MM.1S (cell line): ENCODE measurements around the gene SIL1.

Experiments
- DNase-seq: peaks from one replicate; pipeline ENCODE4 v3.0.0-alpha.2; 2015
- H2AFZ ChIP-seq: fragments of 300-600 bp; sonication (generic); 2 replicates; pipeline ENCODE4 v1.6.0; 2016; ENCODE audit warnings: antibody characterized with exemption, low read length
- H3F3A ChIP-seq: fragments of 300-600 bp; sonication (generic); 2 replicates; pipeline ENCODE4 v1.6.1; 2016; ENCODE audit warnings: mild to moderate bottlenecking, antibody characterized with exemption, low read length, moderate library complexity, mixed read lengths; ENCODE audit not compliant: insufficient read depth
- H3K27ac ChIP-seq: fragments of 300-600 bp; sonication (generic); 2 replicates; pipeline ENCODE4 v1.5.1; 2016; ENCODE audit warnings: mild to moderate bottlenecking, low read length
- H3K27me3 ChIP-seq: fragments of 300-600 bp; sonication (generic); replicated peaks from 2 replicates; pipeline ENCODE4 v1.6.0; 2016; ENCODE audit warnings: low read length; ENCODE audit not compliant: insufficient read depth
- H3K36me3 ChIP-seq: fragments of 300-600 bp; sonication (generic); replicated peaks from 2 replicates; pipeline ENCODE4 v1.6.1; 2016; ENCODE audit warnings: mild to moderate bottlenecking, low read length, mixed read lengths; ENCODE audit not compliant: insufficient read depth
- H3K4me1 ChIP-seq: fragments of 300-600 bp; sonication (generic); 2 replicates; pipeline ENCODE4 v1.6.1; 2016; ENCODE audit warnings: low read length, mixed read lengths
- H3K4me2 ChIP-seq: fragments of 300-600 bp; sonication (generic); 2 replicates; pipeline ENCODE4 v1.6.0; 2016; ENCODE audit warnings: low read depth, low read length
- H3K4me3 ChIP-seq: fragments of 300-600 bp; sonication (generic); 2 replicates; pipeline ENCODE4 v1.5.1; 2016; ENCODE audit warnings: low read length, mixed read lengths
- H3K79me2 ChIP-seq: fragments of 300-600 bp; sonication (generic); 2 replicates; pipeline ENCODE4 v1.6.1; 2016; ENCODE audit warnings: mixed run types, low read length, mixed read lengths
- H3K9ac ChIP-seq: fragments of 300-600 bp; sonication (generic); 2 replicates; pipeline ENCODE4 v1.6.1; 2016; ENCODE audit warnings: low read length, mixed read lengths
- H3K9me2 ChIP-seq: fragments of 300-600 bp; sonication (generic); replicated peaks from 2 replicates; pipeline ENCODE4 v1.6.1; 2016; ENCODE audit warnings: mild to moderate bottlenecking, low read length, mixed read lengths; ENCODE audit not compliant: insufficient read depth
- H3K9me3 ChIP-seq: fragments of 300-600 bp; sonication (generic); replicated peaks from 2 replicates; pipeline ENCODE4 v1.6.1; 2016; ENCODE audit warnings: mild to moderate bottlenecking, low read length, mixed read lengths; ENCODE audit not compliant: insufficient read depth
- H4K20me1 ChIP-seq: fragments of 300-600 bp; sonication (generic); 2 replicates; pipeline ENCODE4 v1.6.1; 2016; ENCODE audit warnings: mild to moderate bottlenecking, low read length, moderate library complexity, mixed read lengths; ENCODE audit not compliant: insufficient read depth
- EZH2 ChIP-seq: fragments of 300-600 bp; sonication (generic); optimal IDR thresholded peaks from 2 replicates; pipeline ENCODE3; 2017; ENCODE audit warnings: low read depth, mild to moderate bottlenecking, antibody characterized with exemption, low read length, mixed read lengths
- EZH2phosphoT487 ChIP-seq: fragments of 300-600 bp; sonication (generic); IDR thresholded peaks from 2 replicates; pipeline ENCODE4 v1.6.1; 2018; ENCODE audit warnings: antibody characterized with exemption, low read length
- TF ChIP-seq, protein P1 (sequence below): fragments of 300-600 bp; sonication (generic); IDR thresholded peaks from 2 replicates; pipeline ENCODE4 v1.5.1; 2016; ENCODE audit warnings: antibody characterized with exemption, low read length, mixed read lengths

The SIL1 gene

DNA sequence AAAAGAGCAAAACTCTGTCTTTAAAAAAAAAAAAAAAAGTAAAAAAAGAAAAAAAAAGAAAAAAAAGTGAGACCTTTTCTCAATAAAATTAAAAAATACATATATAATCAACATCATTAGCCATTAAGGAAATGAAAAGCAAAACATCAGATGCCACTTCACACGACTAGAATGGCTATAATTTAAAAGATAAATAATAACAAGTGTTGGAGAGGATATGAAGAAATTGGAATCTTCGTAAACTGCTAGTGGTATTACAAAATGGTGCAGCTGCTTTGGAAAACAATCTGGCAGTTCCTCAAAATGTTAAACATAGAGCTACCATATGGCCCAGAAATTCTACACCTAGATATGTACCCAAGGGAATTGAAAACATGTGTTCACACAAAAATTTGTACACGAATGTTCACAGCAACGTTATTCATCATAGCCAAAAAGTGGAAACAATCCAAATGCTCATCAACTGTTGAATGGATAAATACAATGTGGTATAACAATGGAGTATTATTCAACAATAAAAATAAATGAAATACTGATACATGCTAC, 45.3 kb upstream of the SIL1 start:
- no peak for DNase-seq
- Histone ChIP-seq H2AFZ (no peak overlapping the region), H3F3A (no peaks in the 10 kb centered on the region), H3K9me2 (no peaks in the 10 kb centered on the region), H3K36me3 (no peaks in the 10 kb centered on the region), H3K9me3 (no peaks in the 10 kb centered on the region), H4K20me1 (no peaks in the 10 kb centered on the region), H3K4me3 (no peak overlapping the region), H3K4me1 (no peaks in the 10 kb centered on the region), H3K4me2 (no peak overlapping the region), H3K79me2 (no peaks in the 10 kb centered on the region), H3K9ac (no peak overlapping the region), H3K27me3 (no peaks in the 10 kb centered on the region), H3K27ac (no peak overlapping the region)
- TF ChIP-seq, protein P1, sequence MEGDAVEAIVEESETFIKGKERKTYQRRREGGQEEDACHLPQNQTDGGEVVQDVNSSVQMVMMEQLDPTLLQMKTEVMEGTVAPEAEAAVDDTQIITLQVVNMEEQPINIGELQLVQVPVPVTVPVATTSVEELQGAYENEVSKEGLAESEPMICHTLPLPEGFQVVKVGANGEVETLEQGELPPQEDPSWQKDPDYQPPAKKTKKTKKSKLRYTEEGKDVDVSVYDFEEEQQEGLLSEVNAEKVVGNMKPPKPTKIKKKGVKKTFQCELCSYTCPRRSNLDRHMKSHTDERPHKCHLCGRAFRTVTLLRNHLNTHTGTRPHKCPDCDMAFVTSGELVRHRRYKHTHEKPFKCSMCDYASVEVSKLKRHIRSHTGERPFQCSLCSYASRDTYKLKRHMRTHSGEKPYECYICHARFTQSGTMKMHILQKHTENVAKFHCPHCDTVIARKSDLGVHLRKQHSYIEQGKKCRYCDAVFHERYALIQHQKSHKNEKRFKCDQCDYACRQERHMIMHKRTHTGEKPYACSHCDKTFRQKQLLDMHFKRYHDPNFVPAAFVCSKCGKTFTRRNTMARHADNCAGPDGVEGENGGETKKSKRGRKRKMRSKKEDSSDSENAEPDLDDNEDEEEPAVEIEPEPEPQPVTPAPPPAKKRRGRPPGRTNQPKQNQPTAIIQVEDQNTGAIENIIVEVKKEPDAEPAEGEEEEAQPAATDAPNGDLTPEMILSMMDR: no peak
- TF ChIP-seq EZH2 (no peak), EZH2phosphoT487 (no peak)

DNA sequence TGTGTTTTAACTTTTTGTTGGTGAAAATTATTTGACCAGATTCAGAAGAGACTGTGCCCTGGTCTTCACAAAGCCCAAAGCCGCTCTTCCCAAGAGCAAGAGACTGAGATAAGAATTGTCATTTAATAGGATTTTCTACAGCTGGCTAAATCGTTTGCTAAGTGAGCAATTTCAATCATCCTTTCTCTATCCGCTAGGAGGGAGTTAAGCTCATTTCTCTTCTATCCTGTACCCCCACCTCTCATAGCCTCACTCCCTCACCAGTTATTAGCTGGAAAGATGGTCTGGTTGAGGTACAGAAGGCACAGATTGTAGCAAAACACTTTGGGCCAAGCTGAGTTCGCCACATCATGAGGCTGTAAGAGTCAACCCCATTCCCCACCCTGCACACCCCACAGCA, 43.0 kb upstream of the SIL1 start:
- Histone ChIP-seq H3F3A (no peaks in the 10 kb centered on the region), H3K27me3 (no peaks in the 10 kb centered on the region), H3K36me3 (no peaks in the 10 kb centered on the region), H3K9me3 (no peaks in the 10 kb centered on the region), H4K20me1 (no peaks in the 10 kb centered on the region), H3K4me2 (no peak overlapping the region), H3K9me2 (no peaks in the 10 kb centered on the region), H3K4me1 (no peaks in the 10 kb centered on the region), H2AFZ (no peak overlapping the region), H3K9ac (no peak overlapping the region), H3K27ac (no peak overlapping the region), H3K4me3 (no peak overlapping the region), H3K79me2 (no peaks in the 10 kb centered on the region)
- no peak for DNase-seq
- TF ChIP-seq EZH2phosphoT487: no peak
- TF ChIP-seq, protein P1: no peak
- no peak for TF ChIP-seq EZH2

DNA sequence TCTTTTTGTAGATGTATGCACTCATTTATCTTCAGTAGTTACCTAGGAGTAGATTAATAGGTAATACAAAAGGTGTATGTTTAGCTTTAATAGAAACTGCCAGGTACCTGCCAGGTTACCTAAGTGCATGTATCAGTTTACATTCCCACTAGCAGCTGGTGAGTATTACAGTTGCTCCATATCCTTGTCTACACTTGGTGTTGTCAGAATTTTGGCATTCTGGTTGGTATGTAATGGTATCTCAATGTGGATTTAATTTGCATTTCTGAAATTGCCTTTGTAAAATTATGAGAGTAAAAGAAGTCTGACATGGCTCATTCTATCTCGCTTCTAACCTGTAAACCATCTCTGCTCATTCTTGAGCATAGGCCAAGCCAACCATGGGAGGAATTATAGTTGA, 38.3 kb upstream of the SIL1 start:
- Histone ChIP-seq H3K4me1 (no peaks in the 10 kb centered on the region), H3K27ac (no peak overlapping the region), H3K4me3 (no peak overlapping the region), H3K9ac (no peak overlapping the region), H3K27me3 (no peaks in the 10 kb centered on the region), H3K4me2 (no peak overlapping the region), H3F3A (no peaks in the 10 kb centered on the region), H4K20me1 (no peaks in the 10 kb centered on the region), H2AFZ (no peak overlapping the region), H3K36me3 (no peaks in the 10 kb centered on the region), H3K9me3 (no peaks in the 10 kb centered on the region), H3K9me2 (no peaks in the 10 kb centered on the region), H3K79me2 (no peaks in the 10 kb centered on the region)
- DNase-seq: no peak
- TF ChIP-seq EZH2: no peak
- TF ChIP-seq, protein P1: no peak
- no peak for TF ChIP-seq EZH2phosphoT487
